Measurements from ENCODE around the gene SLC27A4. TPM values are rescaled to one million over a fixed set of nuclear protein-coding genes. Genes with fewer than 3 reads are reported as not detected.

Gene SLC27A4
- total RNA-seq, result 9.0 and 26.0 TPM in 2 replicates

DNA sequence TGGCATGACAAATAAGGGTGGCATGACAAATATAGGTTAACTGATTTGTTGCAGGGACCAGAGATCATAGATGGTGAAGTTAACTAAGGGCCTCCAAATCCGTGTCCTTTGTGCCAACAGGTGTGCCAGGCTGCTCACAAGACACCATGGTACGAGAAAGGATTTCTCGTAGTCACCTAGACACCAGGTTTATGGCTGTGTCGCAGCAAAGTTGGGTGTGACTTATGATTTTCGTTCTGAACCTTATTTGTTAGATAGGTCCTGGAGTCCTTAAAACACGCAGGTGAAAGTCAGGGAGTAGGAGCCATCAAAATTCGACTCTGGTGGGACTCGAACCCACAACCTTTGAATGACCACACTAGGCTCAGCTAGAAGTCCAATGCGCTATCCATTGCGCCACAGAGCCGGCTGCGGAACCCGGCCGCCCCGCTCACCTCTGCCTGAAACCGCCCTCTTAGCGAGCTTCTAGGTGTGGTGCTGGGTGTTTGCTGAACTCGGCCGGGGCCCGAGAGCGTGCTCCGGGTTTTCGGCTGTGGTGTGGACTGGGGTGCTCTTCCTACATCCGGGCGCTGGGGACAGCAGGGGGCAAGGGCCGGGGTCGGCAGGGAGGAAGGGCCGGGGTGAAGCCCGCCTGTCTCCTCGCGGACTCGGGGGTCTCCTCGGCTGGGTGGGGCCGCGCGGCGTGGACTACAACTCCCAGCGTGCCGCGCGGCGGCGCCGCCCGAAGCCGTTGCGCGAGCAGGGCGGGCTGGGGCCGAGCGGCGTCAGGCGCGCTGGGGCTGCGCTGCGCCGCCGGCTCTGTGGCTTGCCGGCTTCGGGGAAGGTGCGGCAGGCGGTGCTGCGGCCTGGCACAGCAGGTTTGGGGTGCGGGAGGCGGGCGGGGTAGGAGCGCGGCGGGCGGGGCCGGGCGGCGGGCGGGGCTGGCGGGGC lies at the start of gene SLC27A4:
Gene SLC27A4, plus strand, starts transcription at position 767 of the 930 bp plus-strand sequence. CDS start 2,606 bp downstream, outside the sequence.

DNA sequence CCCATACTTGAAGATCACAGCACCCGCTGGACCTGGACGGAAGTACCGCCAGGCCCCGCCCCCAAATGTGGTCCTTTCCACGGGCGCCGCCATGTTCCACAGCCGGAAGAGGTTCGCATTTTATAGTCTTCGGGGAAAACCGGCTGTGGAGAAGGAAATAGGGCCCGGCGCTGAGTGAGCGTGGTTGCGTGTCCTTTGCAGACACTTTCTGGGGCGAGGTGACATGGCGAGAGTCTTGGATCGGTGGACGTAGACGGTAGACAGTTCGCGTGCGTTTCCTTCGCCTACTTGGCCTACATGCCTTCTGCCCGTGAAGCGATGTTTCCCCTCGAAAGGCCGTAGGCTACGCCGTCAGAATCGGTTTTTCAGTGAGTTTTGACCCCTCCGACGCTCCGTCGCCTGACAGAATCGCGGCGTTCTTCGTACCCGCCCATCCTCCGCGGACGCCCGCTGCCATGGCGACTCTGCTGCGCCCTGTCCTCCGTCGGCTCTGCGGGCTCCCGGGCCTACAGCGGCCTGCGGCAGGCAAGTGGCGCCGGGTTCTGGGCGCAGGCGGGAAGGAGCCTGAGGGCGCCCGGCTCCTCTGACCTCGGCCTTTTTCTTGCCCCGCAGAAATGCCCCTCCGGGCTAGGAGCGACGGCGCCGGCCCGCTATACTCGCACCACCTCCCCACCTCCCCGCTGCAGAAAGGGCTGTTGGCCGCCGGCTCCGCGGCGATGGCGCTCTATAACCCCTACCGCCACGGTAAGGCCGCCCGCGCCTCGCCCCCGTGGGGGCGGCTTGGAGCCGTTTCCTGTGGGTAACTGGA lies 17.7 kb upstream of the SLC27A4 start, which contains the start of the genes COQ4 and TRUB2:
Gene COQ4, plus strand, starts transcription at position 436 of the 808 bp plus-strand sequence. Its CDS starts 20 bp downstream, at position 456.
Gene TRUB2, minus strand, starts transcription at position 44 of the 808 bp plus-strand sequence. Its CDS starts 39 bp downstream, at position 5.

DNA sequence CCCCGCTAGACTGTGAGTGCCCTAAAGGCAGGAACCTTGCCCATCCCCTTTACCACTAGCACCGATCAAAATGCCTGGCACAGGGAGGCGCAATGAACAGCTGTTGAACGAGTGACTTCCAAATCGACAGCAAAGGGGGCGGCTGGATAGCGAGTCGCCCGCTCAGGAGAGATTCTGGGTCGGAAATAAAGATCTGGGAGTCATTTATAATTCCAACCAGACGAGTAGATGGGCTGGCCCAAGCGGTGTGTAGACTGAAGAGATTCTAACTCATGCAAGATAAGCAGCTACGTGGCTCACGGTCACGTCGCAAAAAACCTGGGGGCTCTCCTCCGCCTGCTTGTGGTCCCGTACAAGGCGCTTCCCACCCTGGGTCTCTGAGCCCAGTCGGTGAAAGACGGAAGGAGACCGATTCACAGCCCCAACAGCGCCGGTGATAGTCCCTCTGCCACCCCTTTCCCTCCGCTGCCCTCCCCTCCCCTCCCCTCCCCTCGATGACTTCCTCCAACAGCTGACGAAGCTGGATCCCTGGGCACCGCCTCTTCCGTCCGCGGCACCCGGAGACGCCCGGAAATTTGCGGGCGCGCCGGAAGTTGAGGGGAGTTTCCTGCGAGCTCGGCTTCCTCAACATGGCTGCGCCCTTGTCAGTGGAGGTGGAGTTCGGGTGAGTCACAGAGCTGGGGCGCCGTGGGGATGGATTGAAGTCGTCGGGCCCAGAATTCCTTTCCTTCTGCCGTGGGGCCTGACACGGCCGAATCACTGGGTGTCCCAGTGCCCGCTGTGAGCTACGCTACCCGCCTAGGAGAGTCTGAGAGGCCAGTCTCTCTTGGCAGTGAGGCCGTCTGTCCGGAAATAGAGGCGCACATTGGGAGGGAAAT lies 30.7 kb downstream of the SLC27A4 start, which contains the start of gene URM1:
Gene URM1, plus strand, starts transcription at position 623 of the 878 bp plus-strand sequence. Its CDS starts 7 bp downstream, at position 630.

Other genes starting within 250 kb of the SLC27A4 start
- 26.3 and 74.3 TPM in 2 replicates for gene PTGES2, start 212.8 kb upstream of the SLC27A4 start, total RNA-seq
- gene LCN2, start 191.1 kb upstream of the SLC27A4 start, total RNA-seq, result 0.39 and 0.54 TPM in 2 replicates
- gene BBLN, start 180.3 kb upstream of the SLC27A4 start, total RNA-seq, result 30.6 and 40.8 TPM in 2 replicates
- gene CIZ1, start 149.0 kb upstream of the SLC27A4 start, total RNA-seq, result 46.3 and 61.1 TPM in 2 replicates
- 5.6 and 33.4 TPM in 2 replicates for gene DNM1, start 137.1 kb upstream of the SLC27A4 start, total RNA-seq
- 107 and 123 TPM in 2 replicates for gene GOLGA2, start 64.5 kb upstream of the SLC27A4 start, total RNA-seq
- gene SWI5, start 64.3 kb upstream of the SLC27A4 start, total RNA-seq, result 23.5 and 38.1 TPM in 2 replicates
- gene TRUB2, start 18.1 kb upstream of the SLC27A4 start, total RNA-seq, result 15.7 and 22.2 TPM in 2 replicates
- 38.7 and 44.8 TPM in 2 replicates for gene COQ4, start 17.7 kb upstream of the SLC27A4 start, total RNA-seq
- 22.0 and 41.8 TPM in 2 replicates for gene URM1, start 30.8 kb downstream of the SLC27A4 start, total RNA-seq
- gene CERCAM, start 80.3 kb downstream of the SLC27A4 start, total RNA-seq, result 400 and 569 TPM in 2 replicates
- 27.7 and 41.2 TPM in 2 replicates for gene ODF2, start 115.5 kb downstream of the SLC27A4 start, total RNA-seq
- 16.1 and 30.6 TPM in 2 replicates for gene GLE1, start 164.2 kb downstream of the SLC27A4 start, total RNA-seq
- gene SPTAN1, start 212.1 kb downstream of the SLC27A4 start, total RNA-seq, result 309 and 444 TPM in 2 replicates

Data from placental epithelial cell (primary cell).